CD14-positive monocyte (primary cell): ENCODE results near the gene LASP1. TPM values are rescaled to one million over a fixed set of nuclear protein-coding genes. Genes with fewer than 3 reads are reported as not detected.
A peak's percentile ranks its signal among the peaks of the same experiment; 100 is the strongest.

Experiments
- DNase-seq, 3 donors: peaks; one replicate each; pipeline ENCODE4 v3.0.0-alpha.2; 2011 to 2022
- H2AFZ ChIP-seq: 2 replicates; pipeline ENCODE4 v1.6.0; 2012; ENCODE audit warnings: mild to moderate bottlenecking, low read depth, low read length, inconsistent platforms; ENCODE audit not compliant: insufficient read depth, poor library complexity, severe bottlenecking
- H3K27ac ChIP-seq, 2 donors: 1 replicate in 1 of 2; 2 replicates in 1 of 2; pipeline ENCODE4 v1.5.1; 2012 to 2013; ENCODE audit warnings: low read length in 2 of 2, control low read depth in 1 of 2, inconsistent platforms in 1 of 2, low read depth in 1 of 2, mild to moderate bottlenecking in 1 of 2
- H3K27me3 ChIP-seq, 2 donors: one replicate each; pipeline versions ENCODE4 v1.6.0 to v1.6.1; 2011 to 2013; ENCODE audit warnings: low read length in 2 of 2; ENCODE audit not compliant: control insufficient read depth in 2 of 2, insufficient read depth in 2 of 2
- H3K36me3 ChIP-seq, 2 donors: replicated peaks in 1 of 2; 1 replicate in 1 of 2; 2 replicates in 1 of 2; pipeline versions ENCODE4 v1.5.1 to v1.6.1; 2012 to 2013; ENCODE audit warnings: low read length in 2 of 2, control low read depth in 1 of 2, inconsistent platforms in 1 of 2, mild to moderate bottlenecking in 1 of 2; ENCODE audit not compliant: insufficient read depth in 2 of 2, control insufficient read depth in 1 of 2
- H3K4me1 ChIP-seq, 2 donors: 1 replicate in 1 of 2; 2 replicates in 1 of 2; pipeline versions ENCODE4 v1.5.1 to v1.6.1; 2012 to 2013; ENCODE audit warnings: low read length in 2 of 2, control low read depth in 1 of 2, inconsistent platforms in 1 of 2, mild to moderate bottlenecking in 1 of 2, moderate library complexity in 1 of 2; ENCODE audit not compliant: insufficient read depth in 2 of 2, control insufficient read depth in 1 of 2
- H3K4me2 ChIP-seq: replicated peaks from 2 replicates; pipeline ENCODE3; 2012; ENCODE audit warnings: low read length, moderate library complexity, mild to moderate bottlenecking; ENCODE audit not compliant: poor library complexity, severe bottlenecking; ENCODE audit errors: extremely low read depth
- H3K4me3 ChIP-seq, 3 experiments: fragments of 200-600 bp in 1 of 3; sonication (generic) in 1 of 3; replicated peaks in 1 of 3; 1 replicate in 2 of 3; 2 replicates in 1 of 3; pipeline ENCODE4 v1.5.1; 2011 to 2013; ENCODE audit warnings: low read length in 3 of 3, mild to moderate bottlenecking in 3 of 3, control low read depth in 2 of 3, low read depth in 2 of 3, inconsistent platforms in 1 of 3, moderate library complexity in 1 of 3
- H3K79me2 ChIP-seq: 2 replicates; pipeline ENCODE4 v1.6.0; 2012; ENCODE audit warnings: mild to moderate bottlenecking, control low read depth, inconsistent platforms, low read length, moderate library complexity; ENCODE audit not compliant: insufficient read depth
- H3K9ac ChIP-seq: 2 replicates; pipeline ENCODE4 v1.6.0; 2017; ENCODE audit warnings: low read length, mild to moderate bottlenecking; ENCODE audit not compliant: insufficient read depth, poor library complexity, severe bottlenecking
- H3K9me3 ChIP-seq, 2 donors: replicated peaks in 1 of 2; 1 replicate in 1 of 2; 2 replicates in 1 of 2; pipeline versions ENCODE4 v1.5.1 to v1.6.1; 2012 to 2013; ENCODE audit warnings: low read length in 2 of 2, control low read depth in 1 of 2; ENCODE audit not compliant: control insufficient read depth in 1 of 2, insufficient read depth in 1 of 2
- H4K20me1 ChIP-seq: 2 replicates; pipeline ENCODE4 v1.6.0; 2012; ENCODE audit warnings: mild to moderate bottlenecking, low read length, control low read depth, moderate library complexity; ENCODE audit not compliant: insufficient read depth
- H3K27ac Mint-ChIP-seq, 7 donors: one replicate each; pipeline ENCODE4 v1.8.0; 2020; ENCODE audit warnings: mild to moderate bottlenecking in 7 of 7, mixed read lengths in 7 of 7, moderate library complexity in 6 of 7, inconsistent platforms in 2 of 7
- H3K27me3 Mint-ChIP-seq, 3 donors: one replicate each; pipeline ENCODE4 v1.8.0; 2021 to 2022; ENCODE audit warnings: low read depth in 3 of 3, mild to moderate bottlenecking in 3 of 3, mixed read lengths in 3 of 3, moderate library complexity in 3 of 3, inconsistent platforms in 1 of 3
- H3K36me3 Mint-ChIP-seq, 2 donors: one replicate each; pipeline ENCODE4 v1.8.0; 2020; ENCODE audit warnings: mixed read lengths in 2 of 2, inconsistent platforms in 1 of 2, mild to moderate bottlenecking in 1 of 2
- H3K4me1 Mint-ChIP-seq: one replicate; pipeline ENCODE4 v1.8.0; 2020; ENCODE audit warnings: mild to moderate bottlenecking, mixed read lengths
- H3K4me3 Mint-ChIP-seq, 2 donors: one replicate each; pipeline ENCODE4 v1.8.0; 2020; ENCODE audit warnings: mild to moderate bottlenecking in 2 of 2, mixed read lengths in 2 of 2, moderate library complexity in 1 of 2
- H3K9me3 Mint-ChIP-seq, 7 donors: one replicate each; pipeline ENCODE4 v1.8.0; 2020 to 2022; ENCODE audit warnings: mixed read lengths in 7 of 7, mild to moderate bottlenecking in 6 of 7, moderate library complexity in 6 of 7, inconsistent platforms in 2 of 7
- CTCF ChIP-seq: fragments of 200-600 bp; IDR thresholded peaks from one replicate; pipeline ENCODE4 v1.8.0; 2022; ENCODE audit warnings: antibody characterized with exemption, mild to moderate bottlenecking
- WGBS: methylation state at CpG from one replicate; pipeline ENCODE4 v1.1.5; 2013; ENCODE audit warnings: missing lambda C conversion rate; ENCODE audit not compliant: insufficient coverage; 5-methylcytosine and 5-hydroxymethylcytosine counted together
- intact Hi-C, 2 donors: fragments of 100-400 bp; cut with micrococcal nuclease; formaldehyde crosslinking; loops; one replicate each; pipeline versions ENCODE4 v1.15.0 to v1.15.1; 2023
- polyA plus RNA-seq, 3 donors: library from polyadenylated mRNA; depleted of rRNA in 1 of 3; unstranded in 2 of 3; stranded (reverse) in 1 of 3; fragments of 300-500 nt in 2 of 3; fragments of >200 nt in 1 of 3; fragmentation: Illumina TruSeq in 2 of 3; gene quantifications; 1 replicate in 2 of 3; 2 replicates in 1 of 3; pipeline ENCODE4 v1.2.3, GENCODE V29; 2012 to 2021

The LASP1 gene
- polyA plus RNA-seq, 3 donors: 55.9 to 93.7 (median 70.6) TPM

DNA sequence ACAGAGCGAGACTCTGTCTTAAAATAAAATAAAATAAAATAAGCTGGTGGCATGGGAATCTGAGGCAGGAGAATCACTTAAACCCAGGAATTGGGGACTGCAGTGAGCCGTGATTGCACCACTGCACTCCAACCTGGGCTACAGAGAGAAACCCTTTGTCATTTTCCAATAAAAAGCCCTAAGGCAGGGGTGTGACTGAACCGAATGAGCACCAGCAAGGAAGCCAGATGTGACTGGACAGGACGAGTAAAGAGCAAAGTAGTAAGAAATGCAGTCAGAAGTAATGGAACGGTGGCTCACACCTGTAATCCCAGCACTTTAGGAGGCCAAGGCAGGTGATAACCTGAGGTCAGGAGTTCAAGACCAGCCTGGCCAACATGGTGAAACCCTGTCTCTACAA lies 12.6 kb upstream of the LASP1 start:
- H3K9me3 Mint-ChIP-seq: peaks cover 0 to 2% (median 0%) of the 10 kb centered on the region in 7 donors
- H3K27ac ChIP-seq: no peak overlapping the region
- peaks cover 2 to 4% (median 3%) of the 10 kb centered on the region in 3 donors for H3K27me3 Mint-ChIP-seq
- no peaks in the 10 kb centered on the region for H3K9me3 ChIP-seq
- H4K20me1 ChIP-seq: peaks cover 9% of the 10 kb centered on the region
- peak overlapping the region in 5 of 7 donors; percentile 52 to 90 (median 71) for H3K27ac Mint-ChIP-seq
- TF ChIP-seq CTCF: no peak
- no peaks in the 10 kb centered on the region for H3K27me3 ChIP-seq
- H3K4me2 ChIP-seq: peak overlapping the region; percentile 14
- H3K9ac ChIP-seq: no peak overlapping the region
- intact Hi-C loops: loop anchor here (5.0 to 10.0 kb wide), 2 partner anchors 35 to 48 kb away; no protein-coding TSS in a partner anchor
- H3K4me3 ChIP-seq: peak overlapping the region in 1 of 3 experiments; percentile 5
- H3K36me3 ChIP-seq: peaks cover 2 to 3% of the 10 kb centered on the region in 2 donors
- H3K36me3 Mint-ChIP-seq: peaks cover 5 to 6% of the 10 kb centered on the region in 2 donors
- WGBS: 100% methylated on average over 3 of the region's 5 CpGs
- peak overlapping the region in 1 of 2 donors; percentile 18 for H3K4me3 Mint-ChIP-seq
- no peak for DNase-seq
- no peak overlapping the region for H2AFZ ChIP-seq
- peaks cover 27 to 34% of the 10 kb centered on the region in 2 donors for H3K4me1 ChIP-seq
- peaks cover 12% of the 10 kb centered on the region for H3K79me2 ChIP-seq
- peaks cover 25% of the 10 kb centered on the region for H3K4me1 Mint-ChIP-seq

GRCh38 chr17:38861399-38861843 lies 8.4 kb upstream of the LASP1 start:
- Mint-ChIP-seq H3K4me3 (no peak overlapping the region), H3K9me3 (peaks cover 0 to 2% (median 0%) of the 10 kb centered on the region in 7 donors), H3K4me1 (peaks cover 12% of the 10 kb centered on the region), H3K27ac (no peak overlapping the region), H3K27me3 (peaks cover 7 to 15% (median 7%) of the 10 kb centered on the region in 3 donors), H3K36me3 (no peaks in the 10 kb centered on the region)
- H3K9me3 ChIP-seq: no peaks in the 10 kb centered on the region
- TF ChIP-seq CTCF: no peak
- H3K9ac ChIP-seq: no peak overlapping the region
- H3K27ac ChIP-seq: no peak overlapping the region
- H2AFZ ChIP-seq: no peak overlapping the region
- no peak overlapping the region for H3K4me2 ChIP-seq
- peaks cover 13 to 15% of the 10 kb centered on the region in 2 donors for H3K4me1 ChIP-seq
- no peaks in the 10 kb centered on the region for H4K20me1 ChIP-seq
- WGBS: no CpG with 5 or more reads among the region's 8 CpGs
- H3K4me3 ChIP-seq: no peak overlapping the region
- H3K79me2 ChIP-seq: no peaks in the 10 kb centered on the region
- intact Hi-C loops: loop anchor here in 1 of 2 donors (10.0 kb wide), 1 partner anchor 157 kb away; the partner anchor contains the start of gene MLLT6
- no peak for DNase-seq
- no peaks in the 10 kb centered on the region for H3K27me3 ChIP-seq
- H3K36me3 ChIP-seq: no peaks in the 10 kb centered on the region
